Stimulated activated memory B cell treated with anti-CD40 and anti-IgM and Interleukin-4, amounts not matched to agents 10 μg/mL and 1 μg/mL and 100 μg/mL, for 72 hours (primary cell): ENCODE measurements around the gene HOXC6.

ENCODE experiments used
- ATAC-seq: fragments of 150-1000 bp; cut with Tn5 transposase; 2 replicates; pipeline ENCODE4 v1.10.0; 2021
- H3K27ac Mint-ChIP-seq: one replicate; pipeline ENCODE4 v1.8.0; 2022; ENCODE audit warnings: mild to moderate bottlenecking, mixed read lengths
- H3K27me3 Mint-ChIP-seq: one replicate; pipeline ENCODE4 v1.8.0; 2022; ENCODE audit warnings: mixed read lengths
- H3K36me3 Mint-ChIP-seq: one replicate; pipeline ENCODE4 v1.8.0; 2022; ENCODE audit warnings: mixed read lengths
- H3K4me1 Mint-ChIP-seq: one replicate; pipeline ENCODE4 v1.8.0; 2022; ENCODE audit warnings: mixed read lengths
- H3K4me3 Mint-ChIP-seq: one replicate; pipeline ENCODE4 v1.8.0; 2022; ENCODE audit warnings: mild to moderate bottlenecking, moderate library complexity, mixed read lengths
- H3K9me3 Mint-ChIP-seq: one replicate; pipeline ENCODE4 v1.8.0; 2022; ENCODE audit warnings: mixed read lengths

Gene HOXC6

DNA sequence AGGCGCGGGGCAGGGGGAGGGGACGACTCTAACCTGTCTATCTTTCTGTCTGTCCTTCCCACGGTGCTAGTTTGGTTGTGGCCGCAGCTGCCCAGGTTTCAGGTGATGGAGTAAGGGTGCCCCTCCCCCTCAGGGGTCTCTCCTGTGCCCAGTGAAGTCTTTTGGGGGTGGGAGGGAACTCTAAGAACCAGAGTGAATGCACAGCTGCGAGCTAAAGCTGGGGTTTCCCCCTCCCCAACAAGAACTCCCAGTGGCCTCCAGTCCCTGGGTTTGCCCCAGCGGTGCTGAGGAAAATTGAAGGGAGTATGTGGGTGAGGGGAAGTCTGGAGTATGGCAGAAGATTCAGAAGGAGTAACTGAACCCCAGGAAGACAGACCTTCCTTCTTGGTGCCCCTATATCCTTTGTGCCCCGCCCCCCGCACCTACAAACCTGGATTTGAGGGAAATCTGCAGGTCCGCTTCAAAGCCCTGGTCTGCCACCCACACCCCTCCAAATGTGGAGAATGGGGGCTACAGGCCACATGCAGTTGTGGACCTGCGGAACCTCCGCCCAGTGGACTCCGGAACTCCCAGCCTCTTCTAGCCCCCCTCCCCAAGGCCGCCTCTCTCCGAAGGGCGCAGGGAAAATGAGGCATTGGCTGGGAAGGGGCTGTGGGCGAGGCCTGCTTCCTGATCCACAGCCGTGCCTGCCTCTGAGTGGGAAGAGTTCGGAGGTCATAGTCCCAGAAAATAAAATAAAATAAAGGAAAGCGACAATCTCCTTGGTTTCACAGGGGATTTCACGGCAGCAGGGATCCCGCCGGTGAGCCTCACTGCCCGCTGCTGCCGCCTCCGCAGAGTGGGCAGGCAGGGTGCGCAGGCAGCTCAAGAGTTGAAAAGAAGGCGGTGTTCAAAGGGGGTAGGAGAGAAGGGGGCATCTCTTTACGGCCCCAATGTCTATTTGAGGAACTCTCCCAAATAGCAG is 31.7 kb upstream of the HOXC6 start:
- peaks cover 98% of the 10 kb centered on the region for H3K27me3 Mint-ChIP-seq
- no peaks in the 10 kb centered on the region for H3K9me3 Mint-ChIP-seq
- peak overlapping the region; percentile 63 for H3K27ac Mint-ChIP-seq
- peaks cover 36% of the 10 kb centered on the region for H3K4me1 Mint-ChIP-seq
- H3K4me3 Mint-ChIP-seq, result peak overlapping the region; percentile 89
- ATAC-seq, result no peak
- no peaks in the 10 kb centered on the region for H3K36me3 Mint-ChIP-seq

DNA sequence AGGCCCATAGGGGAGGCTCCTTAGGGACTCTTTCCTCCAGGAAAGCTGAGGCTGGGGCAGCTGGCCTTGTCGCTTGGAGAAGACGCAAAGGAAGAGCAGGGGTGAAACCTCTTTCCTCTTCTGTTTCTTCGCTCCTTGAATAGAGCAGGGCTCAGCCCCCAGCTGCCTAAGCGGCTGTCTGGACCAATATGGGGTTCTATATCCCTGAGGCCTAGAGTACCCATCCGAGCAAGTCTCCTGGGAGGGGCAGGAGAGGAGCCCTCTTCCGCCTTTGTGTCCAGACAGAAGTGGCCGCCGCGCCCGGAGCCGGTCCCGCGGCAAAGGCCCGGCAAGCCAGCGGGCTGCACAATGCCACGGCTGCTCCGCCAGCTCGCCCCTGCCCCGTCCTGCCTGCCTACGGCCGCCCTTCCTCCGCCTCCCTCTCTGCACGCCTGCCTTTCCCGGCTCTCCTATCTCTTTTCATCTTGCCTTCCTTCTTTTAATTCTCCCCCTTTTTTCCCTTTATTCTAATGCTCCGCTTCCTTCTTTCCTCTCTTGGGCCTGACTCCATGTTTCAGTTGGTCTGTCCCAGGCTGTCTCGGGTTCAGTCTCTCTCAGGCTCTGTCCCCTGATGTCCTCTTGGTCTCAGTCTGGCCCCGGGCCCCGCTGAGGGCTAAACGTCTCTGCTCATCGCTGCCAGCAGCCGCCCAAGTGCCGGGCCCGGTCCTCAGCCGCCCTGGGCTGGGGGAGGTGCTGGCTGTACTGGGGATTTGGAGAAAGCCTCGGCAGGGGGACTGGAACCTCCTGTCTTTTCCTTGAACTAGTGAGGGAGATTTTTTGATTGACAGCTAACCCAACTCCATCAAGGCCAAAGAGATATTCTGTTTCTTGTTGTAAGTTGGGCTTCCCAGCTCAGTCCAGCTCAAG is 30.8 kb upstream of the HOXC6 start:
- peaks cover 98% of the 10 kb centered on the region for H3K27me3 Mint-ChIP-seq
- no peak overlapping the region for H3K27ac Mint-ChIP-seq
- H3K4me1 Mint-ChIP-seq, result peaks cover 36% of the 10 kb centered on the region
- no peak for ATAC-seq
- no peaks in the 10 kb centered on the region for H3K36me3 Mint-ChIP-seq
- H3K4me3 Mint-ChIP-seq, result no peak overlapping the region
- H3K9me3 Mint-ChIP-seq, result no peaks in the 10 kb centered on the region

- no peak for ATAC-seq
- Mint-ChIP-seq H3K4me3 (no peak overlapping the region), H3K36me3 (no peaks in the 10 kb centered on the region), H3K27ac (no peak overlapping the region), H3K9me3 (no peaks in the 10 kb centered on the region), H3K4me1 (peaks cover 36% of the 10 kb centered on the region), H3K27me3 (peaks cover 98% of the 10 kb centered on the region)
Observed at GRCh38 chr12:53998110-53998899, 29.9 kb upstream of the HOXC6 start.

DNA sequence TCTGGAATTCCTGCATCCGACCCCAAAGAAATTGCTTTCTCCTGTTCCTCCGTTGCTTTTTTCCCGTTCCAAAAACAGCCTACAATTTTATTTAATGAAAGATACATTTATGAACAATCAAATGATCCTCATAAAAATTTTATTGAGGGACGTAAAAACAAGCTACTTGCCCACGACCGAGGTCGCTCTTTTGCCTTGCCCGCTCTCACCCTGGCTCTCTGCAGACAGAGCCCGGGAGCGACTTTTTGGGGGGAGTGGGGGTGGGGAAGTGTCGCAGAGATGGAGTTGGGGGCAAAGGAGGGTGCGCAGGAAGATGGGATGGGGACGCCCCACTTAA is 29.4 kb upstream of the HOXC6 start:
- no peak for ATAC-seq
- no peak overlapping the region for H3K4me3 Mint-ChIP-seq

GRCh38 chr12:53999559-54000115 is 28.6 kb upstream of the HOXC6 start:
- Mint-ChIP-seq H3K36me3 (no peaks in the 10 kb centered on the region), H3K4me3 (no peak overlapping the region), H3K27me3 (peaks cover 98% of the 10 kb centered on the region), H3K4me1 (peaks cover 29% of the 10 kb centered on the region), H3K9me3 (no peaks in the 10 kb centered on the region), H3K27ac (no peak overlapping the region)
- no peak for ATAC-seq

More for the DNA sequence above, 29.4 kb upstream of the HOXC6 start:
- Mint-ChIP-seq H3K27ac (no peak overlapping the region), H3K9me3 (no peaks in the 10 kb centered on the region), H3K4me1 (peaks cover 34% of the 10 kb centered on the region), H3K27me3 (peaks cover 98% of the 10 kb centered on the region), H3K36me3 (no peaks in the 10 kb centered on the region)

DNA sequence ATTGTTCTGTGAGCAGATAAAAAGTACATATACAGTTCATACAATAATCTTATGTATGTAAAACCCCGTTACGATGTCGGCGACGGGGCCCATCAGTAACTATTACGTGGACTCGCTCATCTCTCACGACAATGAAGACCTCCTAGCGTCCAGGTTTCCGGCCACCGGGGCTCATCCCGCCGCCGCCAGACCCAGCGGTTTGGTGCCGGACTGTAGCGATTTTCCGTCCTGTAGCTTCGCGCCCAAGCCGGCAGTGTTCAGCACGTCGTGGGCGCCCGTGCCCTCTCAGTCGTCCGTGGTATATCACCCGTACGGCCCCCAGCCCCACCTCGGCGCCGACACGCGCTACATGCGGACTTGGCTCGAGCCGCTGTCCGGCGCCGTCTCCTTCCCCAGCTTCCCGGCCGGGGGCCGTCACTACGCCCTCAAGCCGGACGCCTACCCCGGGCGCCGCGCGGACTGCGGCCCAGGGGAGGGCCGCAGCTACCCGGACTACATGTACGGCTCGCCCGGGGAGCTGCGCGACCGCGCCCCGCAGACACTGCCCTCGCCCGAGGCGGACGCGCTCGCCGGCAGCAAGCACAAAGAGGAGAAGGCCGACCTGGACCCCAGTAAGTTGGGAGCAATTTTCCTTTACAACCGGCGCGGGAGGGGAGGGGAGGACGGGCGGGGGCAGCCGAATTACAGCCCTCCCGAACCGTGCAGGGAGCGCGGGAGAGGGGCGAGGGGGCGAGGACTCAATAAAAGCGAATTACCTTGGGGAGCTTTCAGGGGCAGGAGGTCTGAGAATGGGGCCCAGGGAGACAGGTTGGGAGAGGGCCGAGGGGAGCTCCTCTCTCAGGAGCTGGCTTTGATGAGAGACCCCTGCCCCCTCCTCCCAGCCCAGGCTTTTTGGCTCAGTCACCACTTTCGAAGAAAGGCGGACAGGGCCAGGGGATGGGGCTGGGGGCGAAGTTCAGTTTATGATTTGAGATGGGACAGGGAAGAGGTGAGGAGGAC is 27.8 kb upstream of the HOXC6 start, which contains the start of gene HOXC9:
HOXC9 (plus strand) TSS at position 46 of the 999 bp plus-strand sequence; CDS start at position 74, 28 bp downstream.
- Mint-ChIP-seq H3K9me3 (no peaks in the 10 kb centered on the region), H3K4me3 (no peak within 1 kb of the TSS), H3K4me1 (peaks cover 25% of the 10 kb centered on the region), H3K27me3 (peaks cover 98% of the 10 kb centered on the region), H3K36me3 (no peaks in the 10 kb centered on the region), H3K27ac (no peak within 1 kb of the TSS)
- no peak for ATAC-seq

GRCh38 chr12:54001283-54002187 is 26.7 kb upstream of the HOXC6 start:
- Mint-ChIP-seq H3K4me3 (no peak overlapping the region), H3K36me3 (no peaks in the 10 kb centered on the region)

DNA sequence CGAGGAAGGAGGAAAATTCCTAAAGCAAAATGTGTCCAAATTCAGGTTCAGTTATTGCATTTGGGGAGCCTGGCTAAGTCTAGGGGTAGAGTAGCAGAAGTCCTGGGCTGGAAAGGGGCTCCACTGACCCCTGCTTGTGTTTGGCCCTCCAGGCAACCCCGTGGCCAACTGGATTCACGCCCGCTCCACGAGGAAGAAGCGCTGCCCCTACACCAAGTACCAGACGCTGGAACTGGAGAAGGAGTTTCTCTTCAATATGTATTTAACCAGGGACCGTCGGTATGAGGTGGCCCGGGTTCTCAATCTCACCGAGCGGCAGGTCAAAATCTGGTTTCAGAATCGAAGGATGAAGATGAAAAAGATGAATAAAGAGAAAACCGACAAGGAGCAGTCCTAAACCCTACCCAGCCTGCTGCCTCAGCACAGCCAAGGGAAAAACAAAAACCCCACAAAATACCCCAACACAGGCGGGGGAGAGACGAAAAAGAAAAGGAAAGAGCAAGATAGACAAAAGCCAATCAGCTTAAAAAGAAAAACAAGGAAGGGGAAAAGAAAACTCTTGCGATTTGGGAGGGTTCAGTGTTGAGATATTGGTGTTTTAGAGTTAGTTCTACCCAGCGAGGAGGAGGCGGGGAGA is 25.8 kb upstream of the HOXC6 start:
- Mint-ChIP-seq H3K4me3 (no peak overlapping the region), H3K36me3 (no peaks in the 10 kb centered on the region), H3K27me3 (peaks cover 98% of the 10 kb centered on the region), H3K27ac (no peak overlapping the region), H3K9me3 (no peaks in the 10 kb centered on the region), H3K4me1 (peaks cover 21% of the 10 kb centered on the region)
- ATAC-seq, result no peak

More at GRCh38 chr12:54001283-54002187, 26.7 kb upstream of the HOXC6 start:
- no peak overlapping the region for H3K27ac Mint-ChIP-seq
- peaks cover 98% of the 10 kb centered on the region for H3K27me3 Mint-ChIP-seq
- no peak for ATAC-seq
- H3K4me1 Mint-ChIP-seq, result peaks cover 25% of the 10 kb centered on the region
- no peaks in the 10 kb centered on the region for H3K9me3 Mint-ChIP-seq

DNA sequence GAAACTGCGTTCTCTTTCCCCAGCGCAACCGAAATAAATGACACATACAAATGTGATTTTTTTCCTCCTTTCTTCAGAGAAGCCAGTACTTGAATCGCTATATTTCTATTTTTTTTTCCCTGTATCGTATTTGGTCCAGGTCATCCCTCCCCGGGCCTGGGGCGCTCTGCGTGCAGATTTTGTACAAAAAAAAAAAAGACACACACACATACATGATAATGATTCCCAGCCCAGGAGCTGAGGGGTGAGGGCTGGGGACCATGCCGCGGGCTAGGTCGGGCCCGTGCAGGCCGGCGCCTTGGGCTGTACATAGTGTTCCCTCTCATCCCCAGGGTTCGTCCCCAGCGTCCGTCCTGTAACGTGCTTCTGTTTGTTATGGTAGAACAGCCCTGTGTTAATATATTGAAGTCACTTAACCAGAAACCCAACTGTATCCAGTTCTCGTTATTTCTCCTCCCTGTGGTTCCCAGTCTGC is 25.3 kb upstream of the HOXC6 start:
- Mint-ChIP-seq H3K9me3 (no peaks in the 10 kb centered on the region), H3K4me3 (no peak overlapping the region), H3K36me3 (no peaks in the 10 kb centered on the region), H3K27ac (no peak overlapping the region), H3K4me1 (peaks cover 16% of the 10 kb centered on the region), H3K27me3 (peaks cover 97% of the 10 kb centered on the region)
- no peak for ATAC-seq

DNA sequence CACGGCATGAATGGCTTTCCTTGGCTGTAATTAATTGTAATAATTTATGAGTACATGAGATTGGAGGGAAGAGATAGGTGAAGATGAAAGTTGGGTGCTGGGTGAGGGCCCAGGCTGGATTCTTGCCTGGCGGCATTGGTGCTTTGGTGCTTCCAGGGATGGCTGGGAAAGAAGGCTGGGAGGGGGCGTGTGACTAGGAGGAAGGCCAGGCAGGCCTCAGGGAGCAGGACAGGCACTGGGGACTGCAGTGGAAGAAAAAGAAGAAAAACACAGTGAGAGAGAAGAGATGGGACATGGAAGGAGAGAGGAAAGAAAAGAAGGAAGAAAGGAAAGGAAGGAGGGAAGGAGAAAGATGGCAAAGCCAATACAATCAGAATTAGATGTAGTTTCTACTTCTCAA is 24.6 kb upstream of the HOXC6 start:
- no peak overlapping the region for H3K4me3 Mint-ChIP-seq
- ATAC-seq, result no peak

DNA sequence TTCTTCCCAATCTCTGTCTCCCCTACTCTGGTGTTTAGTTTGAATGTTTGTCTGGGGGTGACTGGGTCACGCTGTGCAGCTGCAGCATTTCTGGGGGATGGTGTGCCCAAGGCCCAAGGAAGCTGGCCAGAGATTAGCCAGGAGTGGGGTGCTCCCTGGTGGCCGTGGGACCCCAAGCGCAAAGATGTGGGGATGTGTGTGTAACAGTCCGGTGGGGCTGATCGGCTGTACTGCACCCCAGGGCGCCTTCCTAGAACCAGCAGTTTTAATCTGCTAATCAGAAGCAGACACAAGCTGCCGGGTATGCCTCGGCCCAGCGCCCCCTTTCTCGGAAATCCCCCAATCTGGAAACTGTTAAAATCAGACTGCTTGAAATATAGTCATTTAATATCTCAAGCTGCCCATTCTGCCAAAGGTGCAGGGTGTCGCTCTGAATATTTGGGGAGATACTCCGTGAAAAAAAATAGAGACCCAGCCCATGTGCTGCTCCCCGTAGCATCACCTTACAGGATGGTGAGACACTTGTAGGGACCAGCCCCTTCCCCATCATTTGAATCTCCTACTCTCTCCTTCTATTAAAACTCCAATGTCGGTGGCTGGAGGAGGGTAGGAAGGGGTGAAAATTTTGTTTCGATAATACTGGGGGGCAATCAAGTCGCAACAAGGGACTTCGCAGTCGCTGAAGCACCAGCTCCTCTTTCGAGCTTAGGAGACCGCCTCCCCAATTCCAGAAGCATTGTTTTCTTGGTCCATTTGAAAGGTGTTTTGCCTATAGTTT is 24.0 kb upstream of the HOXC6 start:
- no peaks in the 10 kb centered on the region for H3K36me3 Mint-ChIP-seq
- H3K27ac Mint-ChIP-seq, result no peak overlapping the region
- peaks cover 25% of the 10 kb centered on the region for H3K4me1 Mint-ChIP-seq
- no peaks in the 10 kb centered on the region for H3K9me3 Mint-ChIP-seq
- H3K4me3 Mint-ChIP-seq, result no peak overlapping the region
- H3K27me3 Mint-ChIP-seq, result peaks cover 94% of the 10 kb centered on the region
- ATAC-seq, result no peak

More for the DNA sequence above, 24.6 kb upstream of the HOXC6 start:
- H3K9me3 Mint-ChIP-seq, result no peaks in the 10 kb centered on the region
- no peak overlapping the region for H3K27ac Mint-ChIP-seq
- peaks cover 94% of the 10 kb centered on the region for H3K27me3 Mint-ChIP-seq
- peaks cover 19% of the 10 kb centered on the region for H3K4me1 Mint-ChIP-seq
- H3K36me3 Mint-ChIP-seq, result no peaks in the 10 kb centered on the region
